HT-29 (cell line): Measurements from ENCODE around the gene CD300E. TPM values are rescaled to one million over a fixed set of nuclear protein-coding genes. Genes with fewer than 3 reads are reported as not detected.
"Not testable (repeated sequence)": the region's sequence is repeated elsewhere in the genome, so short reads cannot be mapped to it uniquely, and the experiment has no call there.

Experiments
- DNase-seq: peaks from one replicate; pipeline ENCODE4 v3.0.0-alpha.2; 2015; ENCODE audit warnings: low spot score
- total RNA-seq: library from RNA; depleted of rRNA; stranded (reverse); fragments of >200 nt; shearing (Covaris generic); gene quantifications from 2 replicates; pipeline ENCODE4 v1.2.3, GENCODE V29; 2014

The CD300E gene
- total RNA-seq, 1 experiment from 2014 or later: not detected

- no peak for DNase-seq
Measured at GRCh38 chr17:74599023-74599399, 24.5 kb downstream of the CD300E start.

DNA sequence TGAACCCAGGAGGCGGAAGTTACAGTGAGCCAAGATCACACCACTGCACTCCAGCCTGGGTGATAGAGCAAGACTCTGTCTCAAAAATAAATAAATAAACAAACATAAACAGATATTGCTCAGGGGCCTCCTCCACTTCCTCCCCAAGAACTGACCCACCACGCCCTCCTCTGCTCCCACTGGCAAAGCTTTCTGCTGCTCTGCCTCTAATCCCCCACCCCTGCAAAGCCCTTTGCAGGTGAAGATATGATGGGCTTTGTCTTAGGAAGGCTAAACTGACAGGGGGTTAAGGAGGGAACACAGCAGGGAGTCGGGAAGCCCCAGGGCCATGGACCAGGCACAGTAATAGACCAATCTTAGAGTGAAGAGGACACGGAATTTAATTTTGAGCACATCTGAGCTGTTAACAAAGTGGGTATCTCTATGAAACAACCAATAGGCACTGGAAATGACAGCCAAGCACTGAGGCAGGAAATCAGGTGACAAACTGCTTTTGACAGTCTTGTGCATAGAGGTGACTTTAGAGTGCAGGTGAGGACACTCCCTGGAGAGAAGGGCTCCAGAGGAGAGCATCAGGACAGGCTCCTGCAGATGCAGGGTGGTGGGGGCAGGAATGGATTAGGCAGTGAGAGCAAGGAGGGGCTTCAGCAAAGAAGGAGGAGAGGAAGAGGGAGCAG, 25.1 kb downstream of the CD300E start:
- no peak for DNase-seq

DNA sequence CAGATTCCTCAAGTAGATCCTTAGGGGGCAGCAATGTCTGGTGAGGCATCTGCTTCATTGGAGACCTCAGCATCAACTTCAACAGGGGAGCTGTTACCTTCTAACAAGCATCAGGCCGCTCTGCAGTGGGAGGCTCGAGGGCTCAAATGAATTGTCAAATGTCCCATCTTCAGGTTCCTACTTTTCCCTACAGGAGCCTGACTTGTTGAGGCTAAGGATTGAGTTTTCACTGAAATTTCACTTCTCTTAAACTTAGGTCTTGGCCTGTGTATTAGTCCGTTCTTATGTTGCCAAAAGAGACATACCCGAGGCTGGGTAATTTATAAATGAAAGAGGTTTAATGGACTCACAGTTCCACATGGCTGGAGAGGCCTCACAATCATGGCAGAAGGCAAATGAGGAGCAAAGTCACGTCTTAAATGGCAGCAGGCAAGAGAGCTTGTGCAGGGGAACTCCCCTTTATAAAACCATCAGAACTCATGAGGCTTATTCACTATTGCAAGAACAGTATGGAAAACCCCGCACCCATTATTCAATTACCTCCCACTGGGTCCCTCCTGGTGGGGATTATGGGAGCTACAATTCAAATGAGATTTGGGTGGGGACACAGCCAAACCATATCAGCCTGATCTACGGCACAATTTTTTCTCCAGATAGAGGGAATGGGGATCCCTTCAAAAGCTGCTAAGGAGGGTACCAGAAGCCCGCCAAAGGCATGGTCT, 26.3 kb downstream of the CD300E start:
- DNase-seq: no peak

DNA sequence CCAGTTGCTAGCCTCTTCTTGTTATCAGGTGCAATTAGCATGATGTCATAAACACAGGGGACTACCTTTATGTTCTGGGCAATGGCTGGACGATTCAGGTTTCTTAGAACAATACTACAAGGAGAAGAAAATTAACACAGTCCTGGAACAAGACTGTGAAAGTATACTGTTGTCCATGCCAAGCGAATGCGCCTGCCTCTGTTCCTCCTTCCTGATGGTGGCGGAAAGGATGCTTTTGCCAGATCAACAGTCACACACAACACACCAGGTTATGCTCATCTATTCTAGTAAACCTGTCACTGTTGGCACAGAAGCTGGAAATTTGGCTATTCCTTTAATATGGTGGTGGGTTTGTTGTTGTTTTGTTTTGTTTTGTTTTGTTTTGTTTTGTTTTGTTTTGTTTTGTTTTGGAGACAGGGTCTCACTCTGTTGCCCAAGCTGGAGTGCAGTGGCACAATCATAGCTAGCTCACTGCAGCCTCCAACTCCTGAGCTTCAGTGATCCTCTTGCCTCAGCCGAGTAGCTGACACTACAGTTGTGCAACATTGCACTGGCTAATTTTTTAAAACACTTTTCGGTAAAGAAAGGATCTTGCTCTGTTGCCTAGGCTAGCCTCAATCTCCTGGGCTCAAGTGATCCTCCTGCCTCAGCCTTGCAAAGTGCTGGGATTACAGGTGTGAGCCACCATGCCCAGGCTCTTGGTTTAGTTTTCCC, 28.3 kb downstream of the CD300E start:
- DNase-seq: no peak

GRCh38 chr17:74592087-74592990, 31.2 kb downstream of the CD300E start, which contains the start of gene CD300LD:
Gene CD300LD (minus strand): TSS chr17:74592283. CDS start chr17:74592202, 81 bp downstream.
- DNase-seq: no peak

DNA sequence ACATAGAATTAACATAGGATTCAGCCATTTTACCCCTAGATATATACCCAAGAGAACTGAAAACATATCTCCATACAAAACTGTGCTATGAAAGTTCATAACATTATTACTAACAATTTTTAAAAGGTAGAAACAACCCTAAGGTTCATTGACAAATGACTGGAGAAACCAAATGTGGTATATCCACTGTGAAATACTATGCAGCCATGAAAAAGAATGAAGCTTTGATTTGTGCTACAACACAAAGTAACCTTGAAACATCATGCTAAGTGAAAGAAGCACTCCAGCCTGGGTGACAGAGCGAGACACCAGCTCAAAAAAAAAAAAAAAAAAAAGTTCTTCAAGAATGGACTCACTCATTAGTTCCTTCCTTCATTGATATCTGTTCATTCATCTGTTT, 32.0 kb downstream of the CD300E start:
- no peak for DNase-seq

DNA sequence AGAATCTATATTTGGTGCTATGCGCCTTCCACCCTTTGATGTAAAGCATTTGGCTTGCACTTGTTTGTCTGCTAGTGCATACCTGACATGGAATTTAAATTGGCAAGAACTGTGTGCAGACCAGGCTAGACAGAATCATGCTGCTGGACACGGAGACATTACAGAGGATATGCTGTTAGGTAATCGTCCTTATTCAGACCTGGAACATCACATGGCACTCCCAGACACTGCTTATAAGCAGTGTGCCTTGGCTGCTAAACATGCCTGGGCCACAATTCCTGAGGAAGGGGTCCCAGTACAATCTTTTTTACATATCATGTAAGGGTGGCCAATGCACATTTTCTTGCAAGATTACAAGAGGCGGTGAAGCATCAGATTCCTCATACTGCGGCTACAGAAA, 37.8 kb downstream of the CD300E start:
- DNase-seq: no peak

- DNase-seq: no peak
Measured at GRCh38 chr17:74584292-74585060, 39.1 kb downstream of the CD300E start.

DNA sequence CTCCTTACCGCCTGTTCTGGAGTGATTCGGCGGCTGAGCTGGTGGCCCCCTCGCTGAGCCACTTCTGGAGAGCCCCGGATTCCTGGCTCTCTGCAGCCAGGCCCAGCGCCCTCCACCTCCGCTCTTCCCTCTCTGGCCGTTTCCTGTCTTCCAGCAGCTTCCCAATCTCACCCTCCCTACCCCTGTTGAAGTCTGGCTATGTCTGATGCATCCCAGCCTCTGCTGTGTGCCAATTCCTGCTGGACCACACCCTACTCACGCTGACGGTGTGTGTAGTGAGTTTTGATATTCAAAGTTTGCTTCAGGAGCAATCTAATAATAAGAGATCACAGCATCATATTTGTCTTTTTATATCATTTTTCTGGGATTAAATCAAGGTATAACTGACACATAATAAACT, 40.9 kb downstream of the CD300E start:
- DNase-seq: no peak

GRCh38 chr17:74579900-74580299, 43.6 kb downstream of the CD300E start:
- no peak for DNase-seq

DNA sequence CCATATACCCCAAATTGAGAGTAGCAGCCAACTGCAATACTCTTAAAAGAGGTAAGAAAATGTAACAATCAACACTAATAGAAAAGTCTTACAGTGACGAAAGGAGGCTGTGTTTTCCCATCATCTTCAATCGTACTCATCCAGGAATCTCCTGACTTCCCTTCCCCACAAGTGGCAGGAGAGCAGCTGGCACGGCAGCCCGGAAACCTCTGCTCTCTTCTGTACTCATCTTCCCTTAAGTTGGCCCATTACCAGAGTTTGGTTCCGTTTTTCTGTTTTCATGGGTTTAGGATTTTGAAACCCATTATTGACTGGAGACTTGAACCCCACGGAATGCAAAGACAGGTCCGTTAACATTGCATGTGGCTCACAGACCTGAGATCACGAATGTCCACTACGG, 44.6 kb downstream of the CD300E start:
- no peak for DNase-seq

GRCh38 chr17:74574489-74575142, 48.9 kb downstream of the CD300E start:
- no peak for DNase-seq

DNA sequence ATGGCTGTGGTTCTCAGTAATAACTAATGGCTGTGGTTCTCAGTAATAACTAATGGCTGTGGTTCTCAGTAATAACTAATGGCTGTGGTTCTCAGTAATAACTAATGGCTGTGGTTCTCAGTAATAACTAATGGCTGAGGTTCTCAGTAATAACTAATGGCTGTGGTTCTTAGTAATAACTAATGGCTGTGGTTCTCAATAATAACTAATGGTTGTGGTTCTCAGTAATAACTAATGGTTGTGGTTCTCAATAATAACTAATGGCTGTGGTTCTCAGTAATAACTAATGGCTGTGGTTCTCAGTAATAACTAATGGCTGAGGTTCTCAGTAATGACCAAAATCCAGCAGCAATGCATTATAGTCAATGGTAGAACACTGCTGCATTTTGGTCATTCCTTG, 49.9 kb downstream of the CD300E start:
- not testable (repeated sequence) for DNase-seq

GRCh38 chr17:74573169-74573568, 50.4 kb downstream of the CD300E start:
- peak; percentile 15 for DNase-seq

- DNase-seq: no peak
Measured at GRCh38 chr17:74571621-74572270, 51.8 kb downstream of the CD300E start.

DNA sequence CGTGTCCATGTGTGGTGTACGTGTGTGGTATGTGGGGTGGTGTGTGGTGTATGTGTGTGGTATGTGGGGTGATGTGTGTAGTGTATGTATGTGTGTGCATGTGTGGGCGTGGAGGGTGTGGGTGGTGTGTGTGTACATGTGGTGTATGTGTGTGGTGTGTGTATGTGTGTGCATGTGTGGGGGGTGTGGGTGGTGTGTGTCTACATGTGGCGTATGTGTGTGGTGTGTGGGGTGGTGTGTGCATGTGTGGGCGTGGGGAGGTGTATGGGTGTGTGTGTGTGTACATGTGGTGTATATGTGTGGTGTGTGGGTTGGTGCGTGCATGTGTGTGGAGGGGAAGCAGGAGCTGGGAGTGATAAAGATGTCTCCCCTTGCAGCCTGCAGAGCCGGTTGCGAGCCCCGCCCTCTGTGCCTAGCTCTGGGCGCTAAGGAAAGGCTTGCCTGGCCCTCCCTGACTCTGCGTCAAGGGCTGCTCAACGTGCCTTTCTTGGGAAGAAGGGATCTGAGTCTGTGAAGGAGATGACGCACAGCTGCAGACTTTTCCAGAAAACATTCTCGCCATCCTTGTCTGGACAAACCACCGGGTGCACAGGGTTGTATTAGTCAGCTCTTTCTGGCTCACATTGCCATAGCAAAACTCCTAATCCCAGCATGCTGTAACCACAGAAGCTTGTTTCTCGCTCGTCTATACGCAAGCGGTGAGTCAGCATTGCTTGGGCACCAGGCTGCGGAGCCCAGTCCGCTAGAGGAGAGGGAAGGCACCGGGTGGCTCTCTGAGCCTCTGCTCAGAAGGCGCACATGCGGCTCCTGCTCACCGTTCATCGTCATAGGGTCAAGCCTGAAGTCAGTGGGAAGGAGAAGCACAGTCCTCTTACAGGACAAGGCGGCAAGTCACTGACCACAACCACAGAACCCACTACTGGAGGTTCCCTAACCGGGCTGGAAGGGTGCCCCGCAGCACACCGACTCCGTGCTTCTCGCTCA, 54.2 kb downstream of the CD300E start:
- DNase-seq: peak; percentile 12

DNA sequence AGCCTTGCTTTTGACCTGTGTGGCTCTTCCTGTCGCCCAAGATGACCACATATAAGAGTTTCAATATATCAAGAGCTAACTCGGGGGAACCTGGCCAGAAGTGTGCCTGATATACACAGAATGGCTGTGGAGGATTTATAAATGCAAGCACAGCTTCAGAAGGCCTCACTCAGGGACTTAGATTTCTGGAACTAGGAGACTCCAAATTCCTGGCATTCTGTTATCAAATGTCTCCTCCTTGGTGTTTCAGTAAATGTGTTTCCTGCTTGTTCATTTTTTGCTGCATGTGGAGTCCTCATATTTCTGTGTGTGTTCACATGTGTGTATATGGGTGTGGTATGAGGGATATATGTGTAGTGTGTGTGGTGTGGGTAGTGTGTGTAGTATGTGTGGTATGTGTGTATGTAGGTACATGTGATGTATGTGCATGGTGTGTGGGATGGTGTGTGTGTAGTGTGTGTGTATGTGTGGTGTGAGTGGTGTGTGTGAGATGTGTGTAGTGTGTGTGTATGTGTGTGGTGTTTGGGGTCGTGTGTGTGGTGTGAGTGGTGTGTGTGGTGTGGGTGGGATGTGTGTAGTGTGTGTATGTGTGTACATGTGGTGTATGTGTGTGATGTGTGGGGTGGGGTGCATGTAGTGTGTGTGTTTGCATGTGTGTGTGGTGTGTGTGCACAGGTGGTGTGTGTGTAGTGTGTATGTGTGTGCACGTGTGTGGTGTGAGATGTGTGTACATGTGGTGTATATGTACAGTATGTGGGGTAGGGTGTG, 55.2 kb downstream of the CD300E start:
- DNase-seq: no peak

DNA sequence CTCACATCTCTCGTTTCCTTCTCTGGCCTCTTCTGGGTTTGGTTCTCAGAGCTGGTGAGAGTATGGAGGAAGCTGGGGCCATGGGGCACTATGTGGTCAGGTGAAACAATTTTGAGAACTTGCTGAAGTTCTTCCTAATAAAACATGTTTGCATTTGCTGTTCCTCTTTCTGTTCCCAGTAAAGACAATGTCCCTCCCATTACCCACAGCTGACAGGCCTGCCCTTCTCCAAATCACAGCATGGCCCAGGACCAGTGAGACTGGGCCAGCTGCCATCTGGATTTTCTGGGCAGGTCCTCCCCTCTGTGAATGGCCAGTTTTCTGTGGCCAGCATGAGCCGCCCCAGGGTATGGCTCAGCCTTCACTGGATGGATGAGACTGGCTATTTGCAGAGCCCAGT, 56.1 kb downstream of the CD300E start, which contains the start of gene CD300H:
Gene CD300H, minus strand, starts transcription at position 113 of the 400 bp plus-strand sequence.
- no peak for DNase-seq
